Measurements from ENCODE around the gene KIF3A. TPM values are rescaled to one million over a fixed set of nuclear protein-coding genes. Genes with fewer than 3 reads are reported as not detected.

KIF3A gene
- total and polyA plus RNA-seq, 2 of the 8 experiments (the other 6 are each of a cell fraction or from before 2014, with no cell fraction given): 3.1 to 13.1 TPM

- 89% methylated on average over 7 of the region's 7 CpGs; no CpG with 5 or more reads in 1 of the 2 experiments for WGBS, 2 experiments (ENCODE audit: extremely low coverage in 1 of 2, insufficient coverage in 1 of 2, insufficient read length in 1 of 2, insufficient replicate concordance in 2 of 2, low coverage in 1 of 2, low lambda C conversion rate in 2 of 2, missing lambda C conversion rate in 1 of 2)
- Histone ChIP-seq H3K14ac (ENCODE audit: insufficient read length) (no peak overlapping the region), H3K4me1 (replicated peaks in 1 of 4; ENCODE audit: control insufficient read depth in 3 of 4, insufficient read depth in 4 of 4, low read length in 3 of 4) (no peaks in the 10 kb centered on the region), H3K9ac (replicated peaks in 1 of 4; ENCODE audit: extremely low read depth in 1 of 4, low read depth in 3 of 4, low read length in 3 of 4) (no peak overlapping the region), H3K79me2 (ENCODE audit: control insufficient read depth in 1 of 2, insufficient read depth in 2 of 2, low read length in 2 of 2) (no peaks in the 10 kb centered on the region), H4K20me1 (replicated peaks in 1 of 2; ENCODE audit: control insufficient read depth in 1 of 2, insufficient read depth in 2 of 2, low read length in 2 of 2) (peaks cover 0 to 12% of the 10 kb centered on the region in 2 experiments), H3K4ac (replicated peaks; ENCODE audit: insufficient read length, low read depth, low read length) (no peak overlapping the region), H2AFZ (ENCODE audit: low read length) (no peak overlapping the region), H3K4me2 (ENCODE audit: insufficient read depth in 1 of 2, low read depth in 2 of 2, low read length in 2 of 2) (no peak overlapping the region), H2BK5ac (ENCODE audit: low read depth, low read length) (no peak overlapping the region), H3K27ac (ENCODE audit: low read depth, low read length) (no peak overlapping the region), H2BK15ac (ENCODE audit: low read length) (no peak overlapping the region), H3K4me3 (ENCODE audit: extremely low read depth in 1 of 4, insufficient read depth in 2 of 4, low read depth in 3 of 4, low read length in 4 of 4) (no peak overlapping the region), H3K27me3 (replicated peaks in 1 of 4; ENCODE audit: control insufficient read depth in 3 of 4, extremely low read depth in 1 of 4, insufficient read depth in 3 of 4, low read length in 3 of 4) (no peaks in the 10 kb centered on the region), H3K23ac (ENCODE audit: insufficient read length) (no peak overlapping the region), H4K91ac (replicated peaks; ENCODE audit: insufficient read length, low read length) (no peak overlapping the region), H3K18ac (ENCODE audit: extremely low read depth, low read length) (no peak overlapping the region), H3K79me1 (ENCODE audit: low read depth, low read length) (peaks cover 4% of the 10 kb centered on the region), H3K9me3 (ENCODE audit: insufficient read depth in 2 of 2, low read depth in 1 of 2, low read length in 1 of 2) (no peaks in the 10 kb centered on the region), H4K5ac (ENCODE audit: insufficient read length, low read depth, low read length) (no peak overlapping the region), H2BK20ac (ENCODE audit: low read length) (no peak overlapping the region), H3K56ac (replicated peaks; ENCODE audit: insufficient read length, low read depth, low read length) (no peak overlapping the region), H3K23me2 (ENCODE audit: low read depth, low read length) (no peaks in the 10 kb centered on the region), H2AK5ac (ENCODE audit: low read depth, low read length) (no peak overlapping the region), H2BK12ac (ENCODE audit: low read depth, low read length) (no peak overlapping the region), H2BK120ac (replicated peaks; ENCODE audit: low read depth, low read length) (no peak overlapping the region), H3K36me3 (ENCODE audit: control insufficient read depth in 2 of 4, insufficient read depth in 4 of 4, low read length in 3 of 4) (peaks cover 0 to 3% (median 0%) of the 10 kb centered on the region in 4 experiments; a peak in 3 of 8 replicates), H4K8ac (ENCODE audit: extremely low read depth, insufficient read depth, low read length) (no peak overlapping the region; the same call in 1 of the 2 replicates)
- ChIA-PET POLR2A (ENCODE audit: partially characterized antibody) (interaction anchor here (1.2 kb wide), 2 partner anchors 10 kb away, joined by 3 to 4 read pairs; no protein-coding TSS in a partner anchor), CTCF (ENCODE audit: partially characterized antibody) (interaction anchor here (2.1 to 8.0 kb wide), 4 partner anchors 9 to 56 kb away, joined by 6 to 60 read pairs (median 14); partner anchors contain the start of genes CCNI2 and SEPTIN8)
- FAIRE-seq (no peak), DNase-seq (ENCODE audit: low read depth in 1 of 2, low spot score in 2 of 2) (no peak)
- TF ChIP-seq RNF2 (IDR thresholded peaks at IDR 0.05; ENCODE audit: borderline replicate concordance, low read depth, low read length, missing control alignments, poor library complexity, severe bottlenecking) (no peak), MAX (IDR thresholded peaks at IDR 0.05) (no peak), HDAC6 (IDR thresholded peaks at IDR 0.05; ENCODE audit: low read depth, low read length) (no peak), EZH2 (IDR thresholded peaks at IDR 0.05; ENCODE audit: low read depth, low read length, severe bottlenecking) (no peak), TAF1 (IDR thresholded peaks at IDR 0.05; ENCODE audit: low read depth, low read length) (no peak), TCF12 (IDR thresholded peaks at IDR 0.05; ENCODE audit: low read depth, low read length) (no peak), MAFK (IDR thresholded peaks at IDR 0.05; ENCODE audit: low read depth, low read length) (no peak), CTBP2 (IDR thresholded peaks at IDR 0.05; ENCODE audit: borderline replicate concordance, insufficient read depth, insufficient read length, low read length) (no peak), CHD2 (IDR thresholded peaks at IDR 0.05; ENCODE audit: low read length) (no peak), CTCF (IDR thresholded peaks at IDR 0.05; ENCODE audit: control extremely low read depth in 1 of 3, insufficient read depth in 1 of 3, low read depth in 1 of 3, low read length in 3 of 3) (no peak)
Measured at GRCh38 chr5:132764671-132765238, 27.4 kb upstream of the KIF3A start.
